Putamen (tissue), 1 donor: ENCODE results near the gene TMEM185A.
"Not testable (repeated sequence)": the region's sequence is repeated elsewhere in the genome, so short reads cannot be mapped to it uniquely, and the experiment has no call there.

Experiments used
- DNase-seq: peaks from one replicate; pipeline ENCODE4 v3.0.0-alpha.2; 2016; ENCODE audit warnings: low spot score

Gene TMEM185A

GRCh38 chrX:149551245-149551938 lies 80.2 kb downstream of the TMEM185A start:
- not testable (repeated sequence) for DNase-seq

- DNase-seq, result not testable (repeated sequence)
Measured at GRCh38 chrX:149550454-149550853, 81.1 kb downstream of the TMEM185A start.

- not testable (repeated sequence) for DNase-seq
Measured at GRCh38 chrX:149549701-149550100, 81.9 kb downstream of the TMEM185A start, which contains the start of gene HSFX3. Gene HSFX3, minus strand, starts transcription at chrX:149549924. Its CDS starts 72 bp downstream, at chrX:149549852.

GRCh38 chrX:149547782-149548181 lies 83.8 kb downstream of the TMEM185A start:
- not testable (repeated sequence) for DNase-seq

GRCh38 chrX:149546962-149547361 lies 84.6 kb downstream of the TMEM185A start:
- not testable (repeated sequence) for DNase-seq
